Measurements from ENCODE around the gene RNF224.

The RNF224 gene

DNA sequence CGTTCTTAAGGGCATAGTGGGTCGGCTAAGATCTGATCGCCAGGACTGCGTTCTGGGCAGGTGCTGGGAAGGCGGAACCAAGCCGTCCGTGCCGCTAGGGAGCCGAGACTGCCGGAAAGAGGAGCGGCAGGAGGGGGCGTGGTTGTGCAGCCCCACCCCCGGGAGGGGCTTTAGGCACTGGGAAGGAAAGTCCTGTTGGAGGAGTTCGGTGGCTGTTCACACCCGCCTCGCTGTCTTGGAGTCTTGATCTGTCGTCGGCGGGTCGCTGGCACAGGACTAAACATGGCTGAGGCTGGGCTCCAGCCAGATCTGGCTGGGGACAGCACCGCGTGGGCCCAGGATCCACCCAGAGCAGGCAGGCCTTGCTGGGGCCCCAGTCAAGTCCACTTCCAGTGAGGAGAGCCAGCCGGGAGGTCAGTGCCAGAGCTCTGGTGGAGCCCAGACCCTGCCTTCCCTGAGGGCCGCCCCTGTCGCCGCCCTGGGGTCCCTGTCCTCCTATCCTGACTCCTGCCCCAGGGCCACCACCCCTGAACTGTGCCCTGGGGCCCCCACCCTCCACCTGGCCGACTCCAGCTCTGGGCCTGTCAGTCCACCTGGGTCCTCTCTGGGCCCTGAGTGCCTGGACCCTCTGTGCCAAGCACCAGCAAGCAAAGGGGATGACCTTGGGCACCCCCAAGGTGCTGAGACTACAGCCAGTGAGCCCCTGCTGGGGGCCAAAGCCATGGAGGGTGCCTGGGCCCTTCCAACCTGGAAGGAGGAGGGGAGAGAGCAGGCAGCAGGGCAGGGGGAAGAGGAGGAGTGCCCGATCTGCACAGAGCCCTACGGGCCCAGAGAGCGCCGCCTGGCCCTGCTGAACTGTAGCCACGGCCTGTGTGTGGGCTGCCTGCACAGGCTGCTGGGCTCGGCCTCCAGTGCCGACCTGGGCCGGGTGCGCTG is 9.8 kb upstream of the RNF224 start:
- peak overlapping the region; percentile 7 for H3K4me3 ChIP-seq (ENCODE audit: control insufficient read depth, low read depth, low read length)
- peak; percentile 34 for DNase-seq (ENCODE audit: low read depth)
- TF ChIP-seq, protein P1, sequence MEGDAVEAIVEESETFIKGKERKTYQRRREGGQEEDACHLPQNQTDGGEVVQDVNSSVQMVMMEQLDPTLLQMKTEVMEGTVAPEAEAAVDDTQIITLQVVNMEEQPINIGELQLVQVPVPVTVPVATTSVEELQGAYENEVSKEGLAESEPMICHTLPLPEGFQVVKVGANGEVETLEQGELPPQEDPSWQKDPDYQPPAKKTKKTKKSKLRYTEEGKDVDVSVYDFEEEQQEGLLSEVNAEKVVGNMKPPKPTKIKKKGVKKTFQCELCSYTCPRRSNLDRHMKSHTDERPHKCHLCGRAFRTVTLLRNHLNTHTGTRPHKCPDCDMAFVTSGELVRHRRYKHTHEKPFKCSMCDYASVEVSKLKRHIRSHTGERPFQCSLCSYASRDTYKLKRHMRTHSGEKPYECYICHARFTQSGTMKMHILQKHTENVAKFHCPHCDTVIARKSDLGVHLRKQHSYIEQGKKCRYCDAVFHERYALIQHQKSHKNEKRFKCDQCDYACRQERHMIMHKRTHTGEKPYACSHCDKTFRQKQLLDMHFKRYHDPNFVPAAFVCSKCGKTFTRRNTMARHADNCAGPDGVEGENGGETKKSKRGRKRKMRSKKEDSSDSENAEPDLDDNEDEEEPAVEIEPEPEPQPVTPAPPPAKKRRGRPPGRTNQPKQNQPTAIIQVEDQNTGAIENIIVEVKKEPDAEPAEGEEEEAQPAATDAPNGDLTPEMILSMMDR (conservative IDR thresholded peaks at IDR 0.05; ENCODE audit: control insufficient read depth, insufficient read depth, low read depth, low read length), result no peak

DNA sequence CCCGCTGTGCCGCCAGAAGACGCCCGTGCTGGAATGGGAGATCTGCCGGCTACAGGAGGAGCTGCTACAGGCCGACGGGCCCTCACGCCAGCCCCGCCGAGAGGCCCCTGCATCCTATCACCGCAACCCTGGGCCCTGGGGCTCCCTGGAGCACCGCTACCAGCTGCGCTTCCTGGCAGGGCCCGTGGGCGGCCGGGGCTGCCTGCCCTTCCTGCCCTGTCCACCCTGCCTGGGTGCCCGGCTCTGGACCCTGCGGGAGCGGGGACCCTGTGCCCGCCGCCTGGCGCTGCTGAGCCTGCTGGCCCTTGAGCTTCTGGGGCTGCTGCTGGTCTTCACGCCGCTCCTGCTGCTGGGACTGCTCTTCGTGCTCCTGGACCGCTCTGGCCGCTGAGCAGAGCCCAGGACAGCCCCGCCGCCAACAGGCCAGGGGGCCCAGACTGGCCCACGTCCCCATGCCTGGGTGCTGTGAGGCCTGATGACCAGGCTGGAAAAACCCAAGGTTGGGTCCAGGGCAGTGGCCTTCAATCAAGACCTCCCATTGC is 9.0 kb upstream of the RNF224 start:
- H3K4me3 ChIP-seq (ENCODE audit: control insufficient read depth, low read depth, low read length), result no peak overlapping the region
- TF ChIP-seq, protein P1 (conservative IDR thresholded peaks at IDR 0.05; ENCODE audit: control insufficient read depth, insufficient read depth, low read depth, low read length), result no peak
- no peak for DNase-seq (ENCODE audit: low read depth)

DNA sequence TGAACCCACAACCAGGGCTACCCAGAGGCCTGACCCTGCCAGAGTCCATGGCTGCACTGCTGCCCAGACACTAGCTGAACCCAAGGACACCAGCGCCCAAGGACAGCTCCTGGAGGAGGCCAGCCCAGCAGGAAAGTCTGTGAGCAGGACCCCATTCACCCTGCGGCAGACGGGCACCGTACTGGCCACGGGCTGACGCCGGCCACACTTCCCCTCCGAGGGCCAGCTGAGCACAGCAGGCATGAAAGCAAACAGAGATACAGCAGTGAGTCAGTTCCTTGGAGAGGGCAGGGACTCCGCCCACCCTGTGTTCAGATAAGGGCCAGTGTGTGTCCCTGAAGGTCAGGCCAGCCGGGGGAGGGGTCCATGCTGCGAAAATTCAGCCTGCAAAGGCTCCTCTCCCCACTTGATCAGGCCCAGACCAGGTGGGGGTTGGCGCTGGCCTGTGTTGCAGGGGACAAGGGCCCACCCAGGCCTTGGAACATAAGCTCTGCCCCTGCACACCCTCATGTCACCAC is 8.5 kb upstream of the RNF224 start:
- DNase-seq (ENCODE audit: low read depth), result peak; percentile 14
- H3K4me3 ChIP-seq (ENCODE audit: control insufficient read depth, low read depth, low read length), result no peak overlapping the region
- TF ChIP-seq, protein P1 (conservative IDR thresholded peaks at IDR 0.05; ENCODE audit: control insufficient read depth, insufficient read depth, low read depth, low read length), result no peak

DNA sequence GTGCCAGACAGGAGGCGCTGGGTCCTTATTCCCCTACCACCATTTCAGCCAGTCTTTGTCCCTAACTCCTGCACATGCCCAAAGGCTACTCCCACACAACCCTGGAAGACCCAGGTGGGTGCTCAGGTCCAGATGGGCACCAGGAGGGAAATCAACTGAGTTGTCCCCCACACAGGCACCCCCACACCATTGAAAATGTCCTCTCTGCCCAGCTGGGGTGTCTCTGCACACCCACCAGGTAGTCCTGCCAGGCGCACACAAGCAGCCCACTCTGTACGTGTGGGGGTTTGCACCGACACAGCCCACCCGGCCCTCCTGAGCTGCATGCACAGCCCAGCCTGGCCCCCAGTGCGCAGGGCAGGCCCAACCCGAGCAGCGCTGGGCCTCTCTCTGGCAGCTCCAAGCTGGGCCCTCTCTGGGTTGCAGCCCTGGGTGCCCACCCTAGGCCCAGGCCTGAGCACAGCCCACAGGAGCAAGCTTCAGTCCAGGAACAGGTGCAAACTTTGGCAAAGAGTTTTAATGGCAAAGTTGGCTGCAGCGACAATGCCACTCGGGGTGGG is 7.5 kb upstream of the RNF224 start:
- H3K4me3 ChIP-seq (ENCODE audit: control insufficient read depth, low read depth, low read length), result no peak overlapping the region
- no peak for DNase-seq (ENCODE audit: low read depth)
- TF ChIP-seq, protein P1 (conservative IDR thresholded peaks at IDR 0.05; ENCODE audit: control insufficient read depth, insufficient read depth, low read depth, low read length), result no peak

DNA sequence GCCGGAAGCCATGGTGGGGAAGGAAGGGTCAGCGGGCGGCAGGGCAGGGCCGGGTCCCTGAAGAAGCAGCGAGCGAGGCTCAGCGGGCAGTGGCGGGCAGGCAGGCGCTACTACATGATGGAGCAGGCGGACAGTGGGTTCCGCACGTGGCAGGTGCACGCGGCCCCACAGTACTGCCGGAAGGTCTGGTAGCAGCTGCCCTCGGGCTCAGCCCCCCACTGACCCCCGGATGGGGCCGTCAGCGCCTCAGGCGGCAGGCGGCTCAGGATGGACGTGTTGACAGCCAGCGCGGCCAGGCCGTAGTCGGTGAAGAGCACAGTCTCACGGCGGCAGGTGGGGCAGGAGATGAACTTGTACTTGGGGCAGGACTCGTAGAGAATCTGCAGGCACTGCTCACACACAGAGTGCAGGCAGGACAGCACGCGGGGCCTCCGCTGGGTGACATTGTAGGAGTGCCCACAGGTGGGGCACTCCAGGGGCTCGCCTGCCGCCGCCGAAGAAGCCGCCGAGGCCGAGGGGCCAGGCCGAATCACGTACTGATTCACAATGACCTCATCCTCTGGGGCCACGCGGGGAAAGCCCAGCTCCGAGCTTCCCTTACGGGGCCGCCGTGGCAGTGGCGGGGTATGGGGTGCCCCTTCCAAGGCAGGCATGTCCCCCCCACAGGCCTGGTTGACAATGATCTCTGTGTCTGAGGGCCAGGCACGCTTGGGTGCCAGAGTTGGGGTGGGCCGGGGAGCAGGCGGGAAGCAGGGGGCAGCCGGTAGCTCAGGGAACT is 6.8 kb upstream of the RNF224 start:
- no peak overlapping the region for H3K4me3 ChIP-seq (ENCODE audit: control insufficient read depth, low read depth, low read length)
- TF ChIP-seq, protein P1 (conservative IDR thresholded peaks at IDR 0.05; ENCODE audit: control insufficient read depth, insufficient read depth, low read depth, low read length), result no peak
- no peak for DNase-seq (ENCODE audit: low read depth)

DNA sequence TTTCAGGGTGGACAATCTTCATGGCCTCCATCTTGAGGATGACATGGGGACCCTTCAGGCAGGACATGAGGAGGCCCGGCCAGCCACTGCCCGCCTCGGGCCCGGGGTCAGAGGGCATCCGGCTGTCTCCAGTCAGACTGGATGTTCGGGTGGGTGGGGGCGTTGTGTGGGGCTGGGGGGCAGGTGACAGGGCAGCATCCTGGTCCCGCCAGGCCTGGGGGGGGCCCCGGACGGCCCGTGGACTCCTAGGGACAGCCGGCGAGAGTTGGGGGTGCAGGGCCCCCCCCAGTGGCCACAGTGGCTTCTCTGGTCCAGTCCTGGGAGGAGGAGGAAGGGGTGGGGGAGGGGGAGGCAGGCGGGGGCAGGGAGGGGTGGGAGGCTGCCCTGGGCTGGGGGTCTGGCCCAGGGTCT is 6.2 kb upstream of the RNF224 start:
- H3K4me3 ChIP-seq (ENCODE audit: control insufficient read depth, low read depth, low read length), result no peak overlapping the region
- DNase-seq (ENCODE audit: low read depth), result no peak
- TF ChIP-seq, protein P1 (conservative IDR thresholded peaks at IDR 0.05; ENCODE audit: control insufficient read depth, insufficient read depth, low read depth, low read length), result no peak

Data from fibroblast of mammary gland (primary cell).